LHCN-M2 (cell line): ENCODE data around the gene RNU6-8. TPM values are rescaled to one million over a fixed set of nuclear protein-coding genes. Genes with fewer than 3 reads are reported as not detected.

ENCODE experiments used
- total RNA-seq: library from RNA; depleted of rRNA; stranded (reverse); fragments of >200 nt; gene quantifications from 2 replicates; pipeline ENCODE4 v1.2.3, GENCODE V29; 2014; rRNA removed

RNU6-8 gene
- total RNA-seq, 1 experiment from 2014 or later = not detected

Other genes starting within 250 kb of the RNU6-8 start
- 30.0 and 36.3 TPM in 2 replicates for gene ARHGAP5, start 126.0 kb downstream of the RNU6-8 start, total RNA-seq
- not detected in 2 replicates for gene RNU6-7, start 1.2 kb downstream of the RNU6-8 start, total RNA-seq
- 1.8 and 2.7 TPM in 2 replicates for gene AKAP6, start 126.0 kb upstream of the RNU6-8 start, total RNA-seq